SU-DHL-6 (cell line): ENCODE measurements around the gene APOL1.

Experiments used
- CTCF ChIP-seq: fragments of 200-600 bp; sonication (generic); IDR thresholded peaks from one replicate; pipeline ENCODE4 v1.5.1; 2017; ENCODE audit warnings: antibody characterized with exemption, mild to moderate bottlenecking, low read length, moderate library complexity; ENCODE audit not compliant: insufficient read depth, poor library complexity, severe bottlenecking
- EZH2phosphoT487 ChIP-seq: fragments of 200-600 bp; sonication (generic), shearing (Covaris generic); conservative IDR thresholded peaks from 2 replicates; pipeline ENCODE4 v1.6.1; 2018; ENCODE audit warnings: mild to moderate bottlenecking, antibody characterized with exemption, low read length, moderate library complexity, mixed read lengths

GRCh38 chr22:36220451-36220921 lies 32.4 kb upstream of the APOL1 start:
- TF ChIP-seq EZH2phosphoT487, result no peak
- TF ChIP-seq CTCF, result no peak
